Upper lobe of left lung (tissue), 4 donors: Measurements from ENCODE around the gene TRIL.

ENCODE experiments used
- EP300 ChIP-seq, 4 donors: sonication (generic); formaldehyde crosslinking; IDR thresholded peaks; one replicate each; pipeline ENCODE4 v1.5.1; 2017; ENCODE audit warnings: antibody characterized with exemption in 4 of 4, control low read depth in 2 of 4
- POLR2AphosphoS5 ChIP-seq, 2 donors: sonication (generic); formaldehyde crosslinking; IDR thresholded peaks; one replicate each; pipeline ENCODE4 v1.5.1; 2017; ENCODE audit warnings: antibody characterized with exemption in 2 of 2
- TF ChIP-seq, protein P1 (sequence below), 6 experiments: fragments of 450-650 bp in 4 of 6; fragments of 200-600 bp in 2 of 6; sonication (generic) in 2 of 6; IDR thresholded peaks; one replicate each; pipeline ENCODE4 v1.5.1; 2016 to 2019; ENCODE audit warnings: antibody characterized with exemption in 6 of 6

DNA sequence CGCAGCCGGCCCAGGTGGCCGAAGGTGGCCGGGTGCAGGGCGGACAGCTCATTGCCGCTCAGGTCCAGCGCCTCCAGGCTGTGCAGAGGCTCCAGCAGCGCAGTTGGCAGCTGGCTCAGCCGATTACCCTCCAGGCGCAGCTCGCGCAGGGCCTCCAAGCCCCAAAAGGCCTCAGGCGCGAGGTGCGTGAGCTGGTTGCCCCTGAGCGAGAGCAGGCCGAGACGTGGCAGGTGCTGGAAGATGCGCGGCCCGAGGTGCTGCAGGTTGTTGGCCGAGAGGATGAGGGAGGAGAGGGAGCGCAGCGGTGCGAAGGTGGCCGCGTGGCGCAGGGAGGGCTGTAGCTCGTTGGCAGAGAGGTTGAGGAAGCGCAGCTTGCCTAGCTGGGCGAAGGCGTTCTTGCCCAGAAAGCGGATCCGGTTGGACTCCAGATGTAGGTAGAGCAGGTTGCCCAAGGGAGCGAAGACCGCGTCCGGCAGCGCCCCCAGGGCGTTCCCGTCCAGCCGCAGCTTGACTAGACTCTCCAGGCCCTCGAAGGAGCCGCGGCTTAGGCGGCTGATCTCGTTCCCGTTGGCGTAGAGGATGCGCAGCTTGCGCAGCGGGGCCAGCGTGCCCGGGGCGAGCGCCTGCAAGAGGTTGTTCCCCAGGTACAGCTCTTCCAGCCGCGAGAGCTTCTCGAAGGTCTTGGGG lies 923 bp downstream of the TRIL start:
- TF ChIP-seq, protein P1, sequence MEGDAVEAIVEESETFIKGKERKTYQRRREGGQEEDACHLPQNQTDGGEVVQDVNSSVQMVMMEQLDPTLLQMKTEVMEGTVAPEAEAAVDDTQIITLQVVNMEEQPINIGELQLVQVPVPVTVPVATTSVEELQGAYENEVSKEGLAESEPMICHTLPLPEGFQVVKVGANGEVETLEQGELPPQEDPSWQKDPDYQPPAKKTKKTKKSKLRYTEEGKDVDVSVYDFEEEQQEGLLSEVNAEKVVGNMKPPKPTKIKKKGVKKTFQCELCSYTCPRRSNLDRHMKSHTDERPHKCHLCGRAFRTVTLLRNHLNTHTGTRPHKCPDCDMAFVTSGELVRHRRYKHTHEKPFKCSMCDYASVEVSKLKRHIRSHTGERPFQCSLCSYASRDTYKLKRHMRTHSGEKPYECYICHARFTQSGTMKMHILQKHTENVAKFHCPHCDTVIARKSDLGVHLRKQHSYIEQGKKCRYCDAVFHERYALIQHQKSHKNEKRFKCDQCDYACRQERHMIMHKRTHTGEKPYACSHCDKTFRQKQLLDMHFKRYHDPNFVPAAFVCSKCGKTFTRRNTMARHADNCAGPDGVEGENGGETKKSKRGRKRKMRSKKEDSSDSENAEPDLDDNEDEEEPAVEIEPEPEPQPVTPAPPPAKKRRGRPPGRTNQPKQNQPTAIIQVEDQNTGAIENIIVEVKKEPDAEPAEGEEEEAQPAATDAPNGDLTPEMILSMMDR (IDR thresholded peaks at IDR 0.05): no peak
- TF ChIP-seq POLR2AphosphoS5 (IDR thresholded peaks at IDR 0.05) (no peak), EP300 (IDR thresholded peaks at IDR 0.05) (no peak)
